GM18907 (cell line): ENCODE data around the gene SLC22A25.
"Not testable (repeated sequence)": the region's sequence is repeated elsewhere in the genome, so short reads cannot be mapped to it uniquely, and the experiment has no call there.

Experiments
- ATAC-seq: cut with Tn5 transposase; IDR thresholded peaks from one replicate; pipeline ENCODE4 v1.9.1; 2021; ENCODE audit warnings: mild to moderate bottlenecking, moderate library complexity; ENCODE audit not compliant: unreplicated experiment

The SLC22A25 gene

GRCh38 chr11:63235471-63236461 is 7.6 kb downstream of the SLC22A25 start:
- ATAC-seq, result not testable (repeated sequence)

DNA sequence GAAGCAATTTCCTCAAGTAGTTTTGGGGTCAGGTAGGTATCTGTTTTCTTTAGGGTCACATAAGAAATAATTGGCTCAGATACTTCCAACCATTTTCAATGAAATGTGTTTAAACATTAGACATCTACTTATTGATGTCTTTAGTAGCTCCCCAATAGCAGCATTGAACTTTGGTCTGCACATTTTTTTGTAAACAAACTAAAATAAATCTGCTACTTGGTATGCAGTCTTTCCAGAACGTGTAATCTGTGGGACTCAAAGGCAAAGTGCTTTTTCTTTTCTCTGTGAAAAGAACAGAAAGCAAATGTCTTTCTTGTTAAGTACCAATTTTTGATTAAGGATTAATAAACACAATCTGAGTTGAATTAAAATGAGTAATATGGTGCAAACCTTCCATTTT is 13.6 kb downstream of the SLC22A25 start:
- ATAC-seq, result no peak

- no peak for ATAC-seq
These were observed 15.8 kb downstream of the SLC22A25 start for GRCh38 chr11:63227521-63228107.

- no peak for ATAC-seq
These were observed 16.8 kb downstream of the SLC22A25 start for GRCh38 chr11:63226488-63227114.

DNA sequence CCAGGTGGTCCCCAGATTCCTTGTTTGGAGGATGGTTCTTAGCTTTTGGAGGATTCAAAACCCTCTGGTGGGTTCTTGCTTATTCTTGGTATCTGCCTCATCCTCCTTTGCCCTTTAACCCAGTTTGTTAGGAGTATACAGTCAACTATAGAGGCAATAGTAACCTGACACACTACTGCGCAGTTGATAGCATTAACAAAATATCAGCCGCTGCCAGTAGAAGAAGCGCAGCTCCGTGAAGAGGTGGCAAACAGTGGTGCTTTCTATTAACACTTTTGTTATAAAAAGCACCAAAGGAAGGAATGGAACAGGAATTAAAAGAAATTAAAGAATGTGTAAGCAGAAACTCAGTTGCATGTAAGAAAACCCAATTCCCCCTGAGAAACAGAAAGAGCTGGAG is 29.3 kb downstream of the SLC22A25 start:
- ATAC-seq, result no peak

GRCh38 chr11:63212742-63213141 is 30.7 kb downstream of the SLC22A25 start:
- no peak for ATAC-seq

DNA sequence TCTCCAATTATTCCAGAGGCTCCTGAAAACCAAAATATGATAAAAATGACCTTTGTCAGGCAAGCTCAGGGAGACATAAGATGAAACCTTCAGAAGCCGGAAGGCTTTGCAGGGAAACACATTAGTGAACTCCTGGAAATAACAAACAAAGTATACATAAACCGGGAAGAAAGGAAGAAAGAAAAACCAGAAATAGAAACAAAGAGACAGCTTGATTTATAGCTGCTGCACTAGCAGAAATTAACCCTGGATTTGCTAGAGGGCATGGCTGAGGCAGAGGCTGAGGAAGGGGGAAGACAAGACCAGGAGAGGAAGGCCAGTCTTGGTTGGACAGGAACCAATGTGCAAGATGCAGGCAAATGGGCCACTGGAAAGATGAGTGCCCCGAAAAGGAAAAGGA is 33.3 kb downstream of the SLC22A25 start:
- no peak for ATAC-seq
